Activated CD4-positive, alpha-beta memory T cell treated with anti-CD3 and anti-CD28 coated beads for 36 hours (primary cell): ENCODE results near the gene USP22. TPM values are rescaled to one million over a fixed set of nuclear protein-coding genes. Genes with fewer than 3 reads are reported as not detected.
"Not testable (repeated sequence)": the region's sequence is repeated elsewhere in the genome, so short reads cannot be mapped to it uniquely, and the experiment has no call there.

Experiments
- CTCF ChIA-PET: fragments of 350-600 bp; sonication (Branson Sonifier 250); formaldehyde crosslinking; loops from one replicate; lab custom pipeline; 2021; ENCODE audit warnings: antibody characterized with exemption, inconsistent platforms; lab: Charles Lee
- POLR2A ChIA-PET: fragments of 350-600 bp; sonication (Branson Sonifier 250); formaldehyde crosslinking; loops from one replicate; lab custom pipeline; 2021; ENCODE audit warnings: antibody characterized with exemption; lab: Charles Lee
- DNase-seq: peaks from one replicate; pipeline ENCODE4 v3.0.0-alpha.2; 2020
- H3K27ac Mint-ChIP-seq: one replicate; pipeline ENCODE4 v1.8.0; 2021; ENCODE audit warnings: mixed read lengths
- H3K27me3 Mint-ChIP-seq: one replicate; pipeline ENCODE4 v1.8.0; 2021; ENCODE audit warnings: mixed read lengths
- H3K36me3 Mint-ChIP-seq: one replicate; pipeline ENCODE4 v1.8.0; 2021; ENCODE audit warnings: mixed read lengths
- H3K4me1 Mint-ChIP-seq: one replicate; pipeline ENCODE4 v1.8.0; 2021; ENCODE audit warnings: low read depth, mixed read lengths
- H3K4me3 Mint-ChIP-seq: one replicate; pipeline ENCODE4 v1.8.0; 2021; ENCODE audit warnings: mild to moderate bottlenecking, mixed read lengths
- H3K9me3 Mint-ChIP-seq: one replicate; pipeline ENCODE4 v1.8.0; 2021; ENCODE audit warnings: mixed read lengths
- intact Hi-C: fragments of 100-400 bp; cut with micrococcal nuclease; formaldehyde crosslinking; loops from one replicate; pipeline ENCODE4 v1.15.1; 2023
- total RNA-seq, 2 experiments: library from RNA; stranded (reverse); gene quantifications; one replicate each; pipeline ENCODE4 v1.2.3, GENCODE V29; 2021

USP22 gene
- total RNA-seq, 2 experiments from 2014 or later = 120 to 124 TPM

DNA sequence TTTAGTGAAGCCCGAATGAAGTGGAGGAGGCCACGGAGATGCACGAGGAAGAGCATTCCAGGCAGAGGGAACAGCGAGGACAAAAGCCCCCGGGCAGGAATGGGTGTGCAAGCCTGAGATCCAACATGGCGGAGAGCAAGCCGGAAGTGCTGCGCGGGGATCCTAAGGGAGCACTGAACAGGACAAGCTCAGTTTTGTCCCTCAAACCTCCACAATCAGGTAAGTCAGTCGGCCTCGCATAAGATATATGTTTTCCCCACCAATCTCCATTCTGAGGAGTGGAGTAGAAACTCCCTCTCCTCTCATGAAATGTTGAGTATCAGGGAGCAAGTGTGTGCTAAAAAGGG lies 32.9 kb upstream of the USP22 start:
- intact Hi-C loops = no loop called here
- H3K9me3 Mint-ChIP-seq = no peaks in the 10 kb centered on the region
- POLR2A ChIA-PET = no interaction called here
- no peak for DNase-seq
- H3K27ac Mint-ChIP-seq = no peak overlapping the region
- H3K36me3 Mint-ChIP-seq = no peaks in the 10 kb centered on the region
- no peak overlapping the region for H3K4me3 Mint-ChIP-seq
- H3K27me3 Mint-ChIP-seq = peaks cover 2% of the 10 kb centered on the region
- no peaks in the 10 kb centered on the region for H3K4me1 Mint-ChIP-seq
- CTCF ChIA-PET = interaction anchor here (0.5 kb wide), 1 partner anchor 64 kb away, joined by 3 read pairs; no protein-coding TSS in a partner anchor

DNA sequence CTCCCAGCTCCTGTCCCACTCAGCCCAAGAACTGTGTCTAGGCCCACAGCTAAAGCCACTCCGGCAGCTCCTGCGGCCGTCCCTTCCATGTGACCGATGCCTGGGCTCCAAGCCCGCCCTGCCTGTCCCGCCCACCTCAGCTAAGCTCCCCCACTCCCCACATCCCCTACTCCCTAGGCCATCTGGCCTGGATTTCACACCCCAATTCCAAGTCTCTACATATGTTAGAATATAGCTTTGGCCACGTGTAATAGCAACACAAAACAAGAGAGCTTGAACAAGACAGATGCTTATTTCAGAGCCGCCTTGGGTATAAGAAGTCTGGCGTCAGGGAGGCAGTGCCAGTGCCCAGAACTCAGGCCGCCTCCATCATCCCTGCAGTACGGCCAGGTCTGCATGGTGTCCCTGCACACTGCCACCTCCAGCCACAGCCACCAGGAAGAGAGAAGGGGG lies 30.0 kb upstream of the USP22 start:
- ChIA-PET CTCF (interaction anchor here (0.6 kb wide), 1 partner anchor 281 kb away, joined by 3 read pairs; no protein-coding TSS in a partner anchor), POLR2A (no interaction called here)
- Mint-ChIP-seq H3K27me3 (no peaks in the 10 kb centered on the region), H3K27ac (no peak overlapping the region), H3K4me3 (no peak overlapping the region), H3K4me1 (no peaks in the 10 kb centered on the region), H3K36me3 (no peaks in the 10 kb centered on the region), H3K9me3 (no peaks in the 10 kb centered on the region)
- intact Hi-C loops = no loop called here
- DNase-seq = no peak

DNA sequence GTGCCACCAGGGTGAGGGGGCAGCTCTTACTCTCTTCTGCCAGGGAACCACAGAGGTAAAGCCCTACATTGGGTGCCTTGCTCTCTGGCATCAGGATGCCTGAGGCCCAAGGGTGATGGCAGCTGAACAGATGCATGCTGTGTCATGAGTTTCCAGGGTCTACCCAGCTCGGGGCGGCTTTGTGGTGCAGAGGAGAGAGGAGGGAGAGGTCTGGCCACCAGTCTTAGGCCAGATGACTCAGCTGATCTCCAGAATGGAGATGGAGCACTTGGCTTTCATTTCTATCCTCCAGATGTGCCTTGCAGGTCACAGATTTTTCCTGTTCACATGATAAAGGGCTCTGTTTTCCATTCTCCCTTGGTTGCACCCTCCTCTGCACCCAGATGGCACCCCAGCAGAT lies 23.6 kb upstream of the USP22 start:
- Mint-ChIP-seq H3K9me3 (no peaks in the 10 kb centered on the region), H3K4me3 (no peak overlapping the region), H3K36me3 (no peaks in the 10 kb centered on the region), H3K27me3 (peaks cover 2% of the 10 kb centered on the region), H3K4me1 (no peaks in the 10 kb centered on the region), H3K27ac (no peak overlapping the region)
- intact Hi-C loops = no loop called here
- ChIA-PET POLR2A (no interaction called here), CTCF (interaction anchor here (0.6 kb wide), 1 partner anchor 52 kb away, joined by 4 read pairs; no protein-coding TSS in a partner anchor)
- no peak for DNase-seq

DNA sequence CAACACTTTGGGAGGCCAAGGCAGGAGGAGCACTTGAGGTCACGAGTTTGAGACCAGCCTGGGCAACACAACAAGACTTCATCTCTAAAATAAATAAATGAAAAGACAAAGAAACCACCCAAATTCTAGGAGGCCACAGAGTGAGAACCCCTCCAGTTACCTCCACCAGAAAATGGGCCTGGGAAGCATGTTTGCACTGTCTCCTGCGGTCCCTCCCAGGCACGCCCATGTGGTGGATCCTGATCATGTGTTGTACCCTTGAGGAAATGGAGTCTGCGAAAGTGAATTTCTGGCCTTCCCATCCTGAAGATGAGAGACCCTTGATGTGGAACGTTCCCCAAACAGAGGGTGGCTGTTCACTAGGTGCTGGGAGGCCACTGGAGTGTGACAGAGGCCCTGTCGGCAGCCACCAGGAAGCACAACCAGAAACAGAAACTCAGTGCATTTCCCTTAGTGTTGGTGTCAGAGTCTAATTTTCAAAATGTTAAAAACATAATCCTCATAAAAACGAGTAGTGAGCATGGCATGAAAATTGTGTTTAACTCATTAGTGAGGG lies 19.2 kb upstream of the USP22 start:
- Mint-ChIP-seq H3K9me3 (no peaks in the 10 kb centered on the region), H3K27ac (no peak overlapping the region), H3K27me3 (peaks cover 3% of the 10 kb centered on the region), H3K4me1 (no peaks in the 10 kb centered on the region), H3K4me3 (no peak overlapping the region), H3K36me3 (no peaks in the 10 kb centered on the region)
- ChIA-PET CTCF (no interaction called here), POLR2A (no interaction called here)
- DNase-seq = no peak
- intact Hi-C loops = no loop called here

DNA sequence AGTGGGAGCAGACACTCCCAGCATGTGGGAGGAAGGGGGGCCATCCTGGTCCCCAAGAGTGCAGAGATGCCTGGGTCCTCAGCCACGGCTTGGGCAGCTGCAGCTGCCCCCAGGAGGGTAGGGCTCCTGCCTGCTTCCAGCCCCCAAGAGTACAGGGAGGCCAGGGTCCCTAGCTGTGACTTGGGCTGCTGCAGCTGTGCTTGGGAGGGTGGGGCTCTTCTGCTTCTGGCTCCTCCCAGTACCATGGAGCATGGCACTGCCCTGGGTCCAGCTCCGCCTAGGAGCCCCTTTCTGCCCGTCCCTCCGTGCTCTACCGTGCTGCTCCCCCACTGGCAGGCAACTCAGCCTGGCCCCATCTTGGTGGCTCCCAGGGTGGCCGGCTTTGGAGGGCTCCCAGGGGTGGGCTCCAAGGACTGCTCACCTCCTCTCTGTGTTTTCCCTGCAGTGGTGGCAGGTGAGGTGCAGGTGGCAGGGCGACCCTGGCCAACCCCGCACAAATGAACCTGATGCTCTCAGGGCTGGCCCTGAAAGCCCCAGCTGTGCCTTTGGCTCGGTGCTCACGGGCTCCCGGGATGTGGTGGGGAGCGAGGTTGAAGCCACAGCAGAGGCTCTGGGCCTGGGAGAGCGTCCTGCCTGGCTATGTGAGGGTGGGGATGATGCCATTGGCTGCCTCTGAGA lies 18.5 kb upstream of the USP22 start:
- POLR2A ChIA-PET = no interaction called here
- H3K4me3 Mint-ChIP-seq = no peak overlapping the region
- peaks cover 3% of the 10 kb centered on the region for H3K27me3 Mint-ChIP-seq
- no peaks in the 10 kb centered on the region for H3K4me1 Mint-ChIP-seq
- H3K9me3 Mint-ChIP-seq = no peaks in the 10 kb centered on the region
- no peak for DNase-seq
- H3K27ac Mint-ChIP-seq = no peak overlapping the region
- intact Hi-C loops = no loop called here
- no peaks in the 10 kb centered on the region for H3K36me3 Mint-ChIP-seq
- CTCF ChIA-PET = no interaction called here

DNA sequence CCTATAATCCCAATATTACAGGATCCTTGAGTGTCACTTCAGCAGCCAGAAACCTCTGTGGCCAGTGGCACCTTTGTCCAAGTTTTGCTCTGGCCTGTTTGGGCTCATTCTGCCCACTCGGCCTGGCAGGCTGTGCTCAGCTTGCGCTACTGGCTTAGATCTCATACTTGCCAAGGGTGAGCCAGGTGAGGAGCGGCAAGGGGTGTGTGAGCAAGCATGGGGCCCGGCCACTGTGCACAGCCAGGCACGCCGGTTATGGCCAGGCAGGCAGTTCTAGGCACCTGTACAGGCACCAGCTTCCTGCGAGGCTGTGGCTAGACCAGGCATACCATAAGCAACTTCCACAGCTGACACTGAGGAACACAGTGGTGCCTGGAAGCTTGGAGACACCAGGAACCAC lies 16.9 kb upstream of the USP22 start:
- ChIA-PET CTCF (no interaction called here), POLR2A (no interaction called here)
- Mint-ChIP-seq H3K27me3 (peaks cover 5% of the 10 kb centered on the region), H3K36me3 (no peaks in the 10 kb centered on the region), H3K9me3 (no peaks in the 10 kb centered on the region), H3K4me3 (no peak overlapping the region), H3K27ac (no peak overlapping the region), H3K4me1 (no peaks in the 10 kb centered on the region)
- DNase-seq = no peak
- intact Hi-C loops = no loop called here

DNA sequence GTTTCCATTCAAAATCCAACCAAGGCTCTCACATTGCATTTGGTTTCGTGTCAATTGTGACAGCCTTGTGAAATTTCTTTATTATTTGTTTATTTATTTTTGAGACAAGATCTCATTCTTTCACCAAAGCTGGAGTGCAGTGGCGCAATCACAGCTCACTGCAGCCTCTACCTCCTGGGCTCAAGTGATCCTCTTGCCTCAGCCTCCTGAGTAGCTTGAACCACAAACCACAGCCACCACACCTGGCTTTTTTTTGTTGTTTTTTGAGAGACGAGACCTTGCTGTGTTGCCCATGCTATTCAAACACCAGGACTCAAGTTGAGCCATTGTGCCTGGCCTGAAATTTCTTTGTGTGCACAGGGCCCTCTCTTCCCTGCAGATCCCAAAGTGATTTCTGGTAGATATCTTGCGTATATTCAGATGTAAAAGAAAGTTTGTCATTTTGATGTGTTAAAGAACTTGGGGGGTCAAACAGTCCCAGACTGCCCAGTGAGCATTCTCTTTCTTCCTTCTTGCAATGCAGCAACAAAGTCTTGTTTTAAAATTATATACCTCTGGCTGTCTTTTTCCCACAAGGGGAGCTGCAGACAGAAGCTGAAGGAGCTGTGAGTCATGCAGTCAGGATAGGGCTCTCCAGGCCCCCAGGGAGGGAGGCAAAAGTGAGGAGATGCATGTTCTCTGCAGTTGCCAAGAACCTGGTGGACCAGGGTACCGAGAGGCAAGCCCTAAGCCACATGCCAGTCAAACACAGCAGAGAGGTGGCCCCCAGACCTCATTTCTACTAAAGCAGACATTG lies 15.5 kb upstream of the USP22 start:
- ChIA-PET CTCF (interaction anchor here (1.5 kb wide), 1 partner anchor 15 kb away, joined by 4 read pairs; the partner anchor contains the start of gene USP22), POLR2A (no interaction called here)
- no peak overlapping the region for H3K4me3 Mint-ChIP-seq
- intact Hi-C loops = no loop called here
- H3K36me3 Mint-ChIP-seq = no peaks in the 10 kb centered on the region
- H3K9me3 Mint-ChIP-seq = no peaks in the 10 kb centered on the region
- no peak for DNase-seq
- H3K27me3 Mint-ChIP-seq = peaks cover 8% of the 10 kb centered on the region
- H3K4me1 Mint-ChIP-seq = no peaks in the 10 kb centered on the region
- H3K27ac Mint-ChIP-seq = no peak overlapping the region

DNA sequence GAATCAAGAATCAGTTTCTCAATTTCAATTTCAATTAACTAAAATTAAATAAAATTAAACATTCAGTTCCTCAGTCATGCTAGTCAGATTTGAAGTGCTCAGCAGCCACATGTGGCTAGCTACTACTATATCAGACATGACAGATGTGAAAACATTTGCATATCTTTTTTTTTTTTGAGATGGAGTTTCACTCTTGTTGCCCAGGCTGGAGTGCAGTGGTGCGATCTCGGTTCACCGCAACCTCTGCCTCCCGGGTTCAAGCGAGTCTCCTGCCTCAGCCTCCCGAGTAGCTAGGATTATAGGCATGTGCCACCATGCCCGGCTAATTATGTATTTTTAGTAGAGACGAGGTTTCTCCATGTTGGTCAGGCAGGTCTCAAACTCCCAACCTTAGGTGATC lies 10.2 kb upstream of the USP22 start:
- DNase-seq, H3K27ac Mint-ChIP-seq, H3K9me3 Mint-ChIP-seq, H3K36me3 Mint-ChIP-seq, intact Hi-C loops, H3K4me1 Mint-ChIP-seq, H3K4me3 Mint-ChIP-seq, POLR2A ChIA-PET: not testable (repeated sequence)
- peaks cover 14% of the 10 kb centered on the region for H3K27me3 Mint-ChIP-seq
- CTCF ChIA-PET = interaction anchor here (0.7 to 1.7 kb wide), 3 partner anchors 25 to 67 kb away, joined by 4 to 6 read pairs (median 5); no protein-coding TSS in a partner anchor

DNA sequence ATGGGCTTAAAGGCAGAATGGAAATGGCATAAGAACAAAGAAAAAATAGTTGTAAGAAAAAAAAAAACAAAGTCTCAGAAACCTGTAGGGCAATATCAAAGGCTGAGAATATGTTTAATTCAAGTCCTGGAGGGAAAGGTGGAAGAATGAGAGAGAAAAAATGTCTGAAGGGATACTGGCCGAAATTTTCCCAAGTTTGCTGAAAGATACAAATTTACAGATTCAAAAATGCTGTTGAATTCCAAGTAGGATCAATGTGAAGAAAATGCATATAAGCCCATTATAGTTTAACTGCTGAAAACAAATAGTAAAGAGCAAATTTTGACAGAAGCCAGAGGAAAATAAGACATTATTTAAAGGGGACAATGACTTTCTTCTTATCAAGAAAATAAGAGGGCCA lies 6.6 kb upstream of the USP22 start:
- CTCF ChIA-PET = no interaction called here
- Mint-ChIP-seq H3K4me1 (no peaks in the 10 kb centered on the region), H3K27me3 (peaks cover 9% of the 10 kb centered on the region), H3K4me3 (no peak overlapping the region), H3K27ac (no peak overlapping the region), H3K36me3 (no peaks in the 10 kb centered on the region), H3K9me3 (no peaks in the 10 kb centered on the region)
- DNase-seq = no peak
- intact Hi-C loops = no loop called here
- POLR2A ChIA-PET = no interaction called here

DNA sequence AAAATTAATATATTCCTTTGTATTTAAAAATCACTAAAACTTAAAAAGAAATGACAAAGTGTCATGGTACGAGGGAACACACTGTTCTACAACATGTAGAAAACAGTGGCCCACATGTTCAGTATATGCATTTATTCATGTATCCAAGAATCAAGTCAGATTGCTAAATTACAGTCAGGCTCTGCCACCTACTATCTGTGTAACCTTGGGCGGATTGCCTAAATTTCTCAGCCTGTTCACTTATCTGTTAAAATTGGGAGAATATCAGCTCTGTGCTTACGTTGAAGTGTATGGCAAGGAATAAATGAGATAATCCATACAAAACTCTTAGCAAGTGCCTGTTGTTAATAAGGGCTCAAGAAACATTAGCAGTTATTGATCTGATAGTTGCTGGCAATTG lies 3.4 kb upstream of the USP22 start:
- ChIA-PET POLR2A (no interaction called here), CTCF (no interaction called here)
- Mint-ChIP-seq H3K9me3 (no peaks in the 10 kb centered on the region), H3K4me3 (no peak overlapping the region), H3K27me3 (no peaks in the 10 kb centered on the region), H3K27ac (no peak overlapping the region), H3K36me3 (peaks cover 6% of the 10 kb centered on the region), H3K4me1 (peaks cover 9% of the 10 kb centered on the region)
- no peak for DNase-seq
- intact Hi-C loops = no loop called here

DNA sequence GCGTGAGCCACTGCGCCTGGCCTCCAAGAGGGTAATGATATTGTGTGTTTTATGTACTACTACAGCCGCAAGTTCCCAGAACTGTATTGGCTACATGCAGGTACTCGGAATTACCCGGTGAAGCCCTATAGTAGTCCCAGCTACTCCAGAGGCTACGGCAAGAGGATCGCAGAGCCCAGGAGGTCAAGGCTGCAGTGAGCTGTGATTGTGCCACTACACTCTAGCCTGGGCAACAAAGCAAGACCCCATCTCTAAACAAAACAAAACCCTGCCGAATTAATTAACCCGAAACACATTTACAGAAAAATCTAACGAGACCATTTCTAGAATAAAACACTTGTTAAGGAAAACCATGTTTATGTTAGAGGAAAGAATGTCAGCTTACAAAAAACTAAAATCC lies 2.2 kb upstream of the USP22 start:
- no peak overlapping the region for H3K27ac Mint-ChIP-seq
- ChIA-PET CTCF (interaction anchor here (3.8 kb wide), 1 partner anchor 54 kb away, joined by 40 read pairs; no protein-coding TSS in a partner anchor), POLR2A (interaction anchor here (0.6 to 1.1 kb wide), 2 partner anchors 10 to 1392 kb away, joined by 3 read pairs; no protein-coding TSS in a partner anchor)
- intact Hi-C loops = loop anchor here (5.0 kb wide), 2 partner anchors 48 to 412 kb away; no protein-coding TSS in a partner anchor
- H3K27me3 Mint-ChIP-seq = no peaks in the 10 kb centered on the region
- no peak overlapping the region for H3K4me3 Mint-ChIP-seq
- DNase-seq = no peak
- peaks cover 18% of the 10 kb centered on the region for H3K4me1 Mint-ChIP-seq
- no peaks in the 10 kb centered on the region for H3K9me3 Mint-ChIP-seq
- H3K36me3 Mint-ChIP-seq = peaks cover 8% of the 10 kb centered on the region
